PFSK-1 (cell line): ENCODE measurements around the gene HGF.

Source experiments
- POLR2AphosphoS5 ChIP-seq: IDR thresholded peaks from 2 replicates; pipeline ENCODE4 v1.6.1; 2012; ENCODE audit warnings: low read depth, mild to moderate bottlenecking, control low read depth, low read length, moderate library complexity
- REST ChIP-seq, 2 experiments: IDR thresholded peaks; 2 replicates each; pipeline versions ENCODE4 v1.6.1 to v1.8.0; 2011 to 2012; ENCODE audit warnings: low read depth in 2 of 2, low read length in 2 of 2, control low read depth in 1 of 2, inconsistent platforms in 1 of 2, mild to moderate bottlenecking in 1 of 2, moderate library complexity in 1 of 2; ENCODE audit not compliant: insufficient read depth in 1 of 2

- TF ChIP-seq REST (IDR thresholded peaks at IDR 0.05; ENCODE audit: insufficient read depth in 1 of 2, low read depth in 2 of 2, low read length in 2 of 2) (no peak), POLR2AphosphoS5 (no peak)
Observed at GRCh38 chr7:81693080-81693479, 76.8 kb downstream of the HGF start.
